H9 (cell line): Measurements from ENCODE around the gene SPATA2L. TPM values are rescaled to one million over a fixed set of nuclear protein-coding genes. Genes with fewer than 3 reads are reported as not detected.
A peak's percentile ranks its signal among the peaks of the same experiment; 100 is the strongest.

ENCODE experiments used
- DNase-seq: peaks from one replicate; pipeline ENCODE4 v3.0.0-alpha.2; 2017
- H2AFZ ChIP-seq: one replicate; pipeline ENCODE4 v1.6.1; 2013; ENCODE audit warnings: mild to moderate bottlenecking, low read length, control low read depth, moderate library complexity
- H2AK5ac ChIP-seq: 2 replicates; pipeline ENCODE4 v1.6.1; 2013; ENCODE audit warnings: low read length, control low read depth, mixed read lengths; ENCODE audit not compliant: insufficient read length
- H2BK120ac ChIP-seq: one replicate; pipeline ENCODE4 v1.6.1; 2013; ENCODE audit warnings: low read depth, mild to moderate bottlenecking, low read length, control low read depth, inconsistent platforms; ENCODE audit not compliant: poor library complexity, severe bottlenecking
- H2BK12ac ChIP-seq: 2 replicates; pipeline ENCODE4 v1.6.1; 2013; ENCODE audit warnings: low read length, control low read depth, mixed read lengths, low read depth; ENCODE audit not compliant: insufficient read length
- H2BK15ac ChIP-seq: 2 replicates; pipeline ENCODE4 v1.6.1; 2013; ENCODE audit warnings: low read depth, low read length, control low read depth
- H2BK20ac ChIP-seq: one replicate; pipeline ENCODE4 v1.6.1; 2013; ENCODE audit warnings: low read depth, mild to moderate bottlenecking, low read length, control low read depth, inconsistent platforms; ENCODE audit not compliant: poor library complexity, severe bottlenecking
- H2BK5ac ChIP-seq: 2 replicates; pipeline ENCODE4 v1.6.1; 2013; ENCODE audit warnings: low read length, control low read depth, mixed read lengths; ENCODE audit not compliant: insufficient read length
- H3K14ac ChIP-seq: 2 replicates; pipeline ENCODE4 v1.6.1; 2013; ENCODE audit warnings: low read length, control low read depth; ENCODE audit not compliant: insufficient read depth
- H3K18ac ChIP-seq: 2 replicates; pipeline ENCODE4 v1.6.1; 2013; ENCODE audit warnings: low read depth, mild to moderate bottlenecking, mixed read lengths, low read length, control low read depth; ENCODE audit not compliant: insufficient read length
- H3K23ac ChIP-seq: 2 replicates; pipeline ENCODE4 v1.6.1; 2013; ENCODE audit warnings: low read length, control low read depth, mixed read lengths, low read depth; ENCODE audit not compliant: insufficient read length
- H3K23me2 ChIP-seq: 2 replicates; pipeline ENCODE4 v1.6.1; 2013; ENCODE audit warnings: low read depth, mild to moderate bottlenecking, mixed read lengths, low read length, control low read depth; ENCODE audit not compliant: insufficient read length, poor library complexity, severe bottlenecking
- H3K27ac ChIP-seq: 2 replicates; pipeline ENCODE4 v1.5.1; 2013; ENCODE audit warnings: low read length, control low read depth, mixed read lengths, low read depth; ENCODE audit not compliant: insufficient read length
- H3K27me3 ChIP-seq: 2 replicates; pipeline ENCODE4 v1.6.1; 2013; ENCODE audit warnings: low read length, control low read depth, inconsistent platforms; ENCODE audit not compliant: insufficient read depth
- H3K4ac ChIP-seq: 2 replicates; pipeline ENCODE4 v1.6.1; 2013; ENCODE audit warnings: low read depth, mild to moderate bottlenecking, control low read depth, inconsistent platforms, low read length, moderate library complexity
- H3K4me1 ChIP-seq: 2 replicates; pipeline ENCODE4 v1.6.1; 2013; ENCODE audit warnings: low read length, control low read depth, inconsistent platforms; ENCODE audit not compliant: insufficient read depth
- H3K4me2 ChIP-seq: 2 replicates; pipeline ENCODE4 v1.6.1; 2013; ENCODE audit warnings: low read length, control low read depth, mixed read lengths; ENCODE audit not compliant: insufficient read length, insufficient read depth
- H3K56ac ChIP-seq: 2 replicates; pipeline ENCODE4 v1.6.1; 2013; ENCODE audit warnings: low read depth, mild to moderate bottlenecking, mixed read lengths, low read length, control low read depth; ENCODE audit not compliant: insufficient read length
- H3K79me1 ChIP-seq: 2 replicates; pipeline ENCODE4 v1.6.1; 2013; ENCODE audit warnings: low read depth, mild to moderate bottlenecking, moderate library complexity, low read length, control low read depth, inconsistent platforms; ENCODE audit not compliant: insufficient read depth, poor library complexity, severe bottlenecking
- H3K79me2 ChIP-seq: 2 replicates; pipeline ENCODE4 v1.6.1; 2013; ENCODE audit warnings: low read length, control low read depth, inconsistent platforms; ENCODE audit not compliant: insufficient read depth
- H3K9ac ChIP-seq: 2 replicates; pipeline ENCODE4 v1.6.1; 2013; ENCODE audit warnings: low read length, control low read depth, mixed read lengths; ENCODE audit not compliant: insufficient read length; ENCODE audit errors: extremely low read depth
- H3K9me3 ChIP-seq: one replicate; pipeline ENCODE4 v1.6.1; 2013; ENCODE audit warnings: low read depth, low read length, inconsistent platforms; ENCODE audit not compliant: control insufficient read depth
- H3T11ph ChIP-seq: one replicate; pipeline ENCODE4 v1.6.1; 2013; ENCODE audit warnings: mild to moderate bottlenecking, low read length, control low read depth, inconsistent platforms
- H4K20me1 ChIP-seq: one replicate; pipeline ENCODE4 v1.6.1; 2013; ENCODE audit not compliant: control insufficient read depth, insufficient read length, insufficient read depth
- H4K5ac ChIP-seq: 2 replicates; pipeline ENCODE4 v1.6.1; 2013; ENCODE audit warnings: low read depth, mild to moderate bottlenecking, mixed read lengths, low read length, control low read depth; ENCODE audit not compliant: insufficient read length
- H4K8ac ChIP-seq: replicated peaks from 2 replicates; pipeline ENCODE4 v1.6.1; 2013; ENCODE audit warnings: low read length, control low read depth, mixed read lengths, low read depth; ENCODE audit not compliant: insufficient read length
- H4K91ac ChIP-seq: 2 replicates; pipeline ENCODE4 v1.6.1; 2013; ENCODE audit warnings: low read depth, mild to moderate bottlenecking, moderate library complexity, mixed read lengths, low read length, control low read depth; ENCODE audit not compliant: insufficient read length
- H3K27ac Mint-ChIP-seq, 3 experiments: 2 replicates in 2 of 3; 3 replicates in 1 of 3; pipeline ENCODE4 v1.8.0; 2020 to 2021; ENCODE audit warnings: mixed read lengths in 3 of 3, mild to moderate bottlenecking in 1 of 3, moderate library complexity in 1 of 3
- H3K27me3 Mint-ChIP-seq: 2 replicates; pipeline ENCODE4 v1.8.0; 2021; ENCODE audit warnings: low read depth, mild to moderate bottlenecking, moderate library complexity, mixed read lengths
- H3K36me3 Mint-ChIP-seq, 3 experiments: 2 replicates in 2 of 3; 3 replicates in 1 of 3; pipeline ENCODE4 v1.8.0; 2020 to 2021; ENCODE audit warnings: low read depth in 3 of 3, mixed read lengths in 3 of 3; ENCODE audit not compliant: insufficient read depth in 1 of 3
- H3K4me1 Mint-ChIP-seq, 2 experiments: 2 replicates each; pipeline ENCODE4 v1.8.0; 2020; ENCODE audit warnings: mixed read lengths in 2 of 2
- H3K4me3 Mint-ChIP-seq, 2 experiments: 2 replicates in 1 of 2; 3 replicates in 1 of 2; pipeline ENCODE4 v1.8.0; 2020 to 2021; ENCODE audit warnings: mild to moderate bottlenecking in 2 of 2, mixed read lengths in 2 of 2, moderate library complexity in 1 of 2
- H3K9me3 Mint-ChIP-seq, 2 experiments: 2 replicates in 1 of 2; 3 replicates in 1 of 2; pipeline ENCODE4 v1.8.0; 2020; ENCODE audit warnings: mild to moderate bottlenecking in 2 of 2, mixed read lengths in 2 of 2, moderate library complexity in 1 of 2
- WGBS: extraction: QIAGEN DNeasy Blood & Tissue Kit; methylation state at CpG from one replicate; pipeline ENCODE4 v1.1.7; 2013; ENCODE audit warnings: missing lambda C conversion rate, low lambda C conversion rate, mixed read lengths; ENCODE audit not compliant: insufficient read length; ENCODE audit errors: extremely low coverage; 5-methylcytosine and 5-hydroxymethylcytosine counted together
- total RNA-seq: library from RNA; stranded (reverse); gene quantifications from 2 replicates; pipeline ENCODE4 v1.2.1, GENCODE V29; 2021
- TF ChIP-seq, protein P1 (sequence below): fragments of 200-600 bp; sonication (generic); conservative IDR thresholded peaks from 3 replicates; pipeline ENCODE4 v1.8.0; 2021; ENCODE audit warnings: antibody characterized with exemption, mild to moderate bottlenecking

Gene SPATA2L
- total RNA-seq, 1 experiment from 2014 or later: 27.1 TPM

DNA sequence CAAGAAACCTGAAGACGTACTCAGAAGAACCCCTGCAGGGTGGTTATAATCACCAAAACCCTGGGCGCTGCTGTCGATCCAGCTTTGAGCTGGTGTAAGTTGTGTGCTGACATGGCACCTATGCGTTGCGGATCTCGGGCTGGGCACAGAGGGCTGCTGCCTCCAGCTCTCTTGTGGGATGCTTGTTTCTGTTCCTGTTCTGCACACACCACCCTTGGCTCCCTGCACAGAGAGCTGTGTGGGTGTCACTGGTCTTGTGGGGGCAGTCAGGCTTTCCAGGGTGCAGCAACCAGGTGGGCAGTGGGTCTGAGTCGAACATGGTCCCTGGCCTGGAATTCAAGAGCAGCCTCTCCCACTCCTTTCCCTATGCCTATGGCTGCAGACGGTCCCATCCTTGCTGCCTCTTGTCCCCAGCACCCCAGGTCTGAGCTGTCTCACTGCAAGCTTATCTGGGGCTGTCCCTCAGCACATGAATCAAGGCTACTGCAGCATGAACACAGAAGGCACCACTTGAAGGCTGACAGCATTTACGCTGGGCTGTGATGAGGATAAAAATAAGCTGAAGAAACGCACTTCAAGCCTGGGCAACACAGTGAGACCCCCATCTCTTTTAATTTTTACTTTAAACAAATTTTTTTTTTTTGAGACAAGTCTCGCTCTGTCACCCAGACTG lies 40.0 kb upstream of the SPATA2L start:
- Histone ChIP-seq H2BK15ac (no peak overlapping the region), H2AFZ (no peak overlapping the region), H3K9ac (no peak overlapping the region), H3K79me2 (no peaks in the 10 kb centered on the region), H3K79me1 (no peaks in the 10 kb centered on the region), H3K27ac (no peak overlapping the region), H3T11ph (no peak overlapping the region), H3K9me3 (no peaks in the 10 kb centered on the region), H4K8ac (no peak overlapping the region), H3K23me2 (no peaks in the 10 kb centered on the region), H3K27me3 (no peaks in the 10 kb centered on the region), H3K23ac (no peak overlapping the region), H3K18ac (no peak overlapping the region), H2BK120ac (no peak overlapping the region), H4K5ac (no peak overlapping the region), H4K91ac (no peak overlapping the region), H3K14ac (no peak overlapping the region), H4K20me1 (no peaks in the 10 kb centered on the region), H2AK5ac (no peak overlapping the region), H2BK12ac (no peak overlapping the region), H2BK5ac (no peak overlapping the region), H2BK20ac (no peak overlapping the region), H3K4me2 (no peak overlapping the region), H3K4me1 (no peaks in the 10 kb centered on the region), H3K56ac (no peak overlapping the region), H3K4ac (no peak overlapping the region)
- H3K9me3 Mint-ChIP-seq: no peaks in the 10 kb centered on the region
- peak overlapping the region in 1 of 3 experiments; percentile 14; a peak in 2 of 7 replicates for H3K27ac Mint-ChIP-seq
- H3K27me3 Mint-ChIP-seq: no peaks in the 10 kb centered on the region
- DNase-seq: no peak
- H3K4me1 Mint-ChIP-seq: no peaks in the 10 kb centered on the region
- no peak overlapping the region for H3K4me3 Mint-ChIP-seq
- peaks cover 54 to 93% (median 84%) of the 10 kb centered on the region in 3 experiments; a peak in 6 of 7 replicates for H3K36me3 Mint-ChIP-seq
- WGBS: no CpG with 5 or more reads among the region's 11 CpGs
- TF ChIP-seq, protein P1, sequence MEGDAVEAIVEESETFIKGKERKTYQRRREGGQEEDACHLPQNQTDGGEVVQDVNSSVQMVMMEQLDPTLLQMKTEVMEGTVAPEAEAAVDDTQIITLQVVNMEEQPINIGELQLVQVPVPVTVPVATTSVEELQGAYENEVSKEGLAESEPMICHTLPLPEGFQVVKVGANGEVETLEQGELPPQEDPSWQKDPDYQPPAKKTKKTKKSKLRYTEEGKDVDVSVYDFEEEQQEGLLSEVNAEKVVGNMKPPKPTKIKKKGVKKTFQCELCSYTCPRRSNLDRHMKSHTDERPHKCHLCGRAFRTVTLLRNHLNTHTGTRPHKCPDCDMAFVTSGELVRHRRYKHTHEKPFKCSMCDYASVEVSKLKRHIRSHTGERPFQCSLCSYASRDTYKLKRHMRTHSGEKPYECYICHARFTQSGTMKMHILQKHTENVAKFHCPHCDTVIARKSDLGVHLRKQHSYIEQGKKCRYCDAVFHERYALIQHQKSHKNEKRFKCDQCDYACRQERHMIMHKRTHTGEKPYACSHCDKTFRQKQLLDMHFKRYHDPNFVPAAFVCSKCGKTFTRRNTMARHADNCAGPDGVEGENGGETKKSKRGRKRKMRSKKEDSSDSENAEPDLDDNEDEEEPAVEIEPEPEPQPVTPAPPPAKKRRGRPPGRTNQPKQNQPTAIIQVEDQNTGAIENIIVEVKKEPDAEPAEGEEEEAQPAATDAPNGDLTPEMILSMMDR: no peak
